Right lobe of liver (tissue), 4 donors: ENCODE data around the gene LSS.

ENCODE experiments used
- POLR2A ChIP-seq: fragments of 450-650 bp; IDR thresholded peaks from one replicate; pipeline ENCODE4 v1.6.1; 2017; ENCODE audit warnings: antibody characterized with exemption, mild to moderate bottlenecking
- TF ChIP-seq, protein P1 (sequence below), 4 donors: fragments of 200-600 bp in 3 of 4; fragments of 450-650 bp in 1 of 4; IDR thresholded peaks; one replicate each; pipeline versions ENCODE4 v1.5.1 to v1.8.0; 2016 to 2022; ENCODE audit warnings: antibody characterized with exemption in 4 of 4, mild to moderate bottlenecking in 2 of 4
- donor health status: DM: no; HTN: no; CAD: no.
- donor health status: DM: no; HTN: no; CAD: no.
- donor health status: DM: no; HTN: yes; CAD: no.

DNA sequence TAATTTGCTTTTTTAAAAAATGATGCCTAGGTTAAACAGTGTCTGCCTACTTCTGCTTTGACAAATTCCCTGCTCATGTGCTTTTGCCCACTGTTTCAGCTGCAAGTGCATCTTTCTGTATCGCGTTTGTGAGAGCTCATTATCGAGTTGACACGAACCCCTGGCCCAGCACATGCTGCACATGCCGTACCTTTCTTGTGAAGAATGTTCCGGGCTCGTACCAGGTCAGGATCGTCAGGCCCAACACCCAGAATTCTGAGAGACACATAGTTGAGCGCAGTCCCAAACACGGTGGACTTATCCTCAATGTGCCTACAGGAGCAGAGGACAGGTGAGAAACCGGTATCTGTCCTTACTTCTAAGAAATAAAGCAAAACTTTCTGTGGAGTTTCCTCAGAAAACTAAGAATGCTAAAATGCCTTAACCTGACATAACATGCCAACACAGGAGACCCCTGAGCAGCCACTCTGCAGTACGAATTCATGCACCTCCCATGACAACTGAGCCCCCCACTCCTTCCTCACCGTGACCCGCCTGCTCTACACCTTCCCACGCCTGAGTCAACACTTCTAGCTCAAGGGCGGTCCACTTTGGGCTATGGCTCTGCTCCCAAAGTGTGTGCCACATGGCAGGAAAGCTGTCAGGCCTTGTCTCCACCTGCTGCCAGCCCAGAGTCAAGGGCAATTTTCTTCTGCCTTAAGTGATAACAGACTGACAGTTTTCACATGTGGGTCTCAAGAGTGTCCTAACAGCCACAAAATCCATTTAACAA lies 6.7 kb downstream of the LSS start:
- TF ChIP-seq, protein P1, sequence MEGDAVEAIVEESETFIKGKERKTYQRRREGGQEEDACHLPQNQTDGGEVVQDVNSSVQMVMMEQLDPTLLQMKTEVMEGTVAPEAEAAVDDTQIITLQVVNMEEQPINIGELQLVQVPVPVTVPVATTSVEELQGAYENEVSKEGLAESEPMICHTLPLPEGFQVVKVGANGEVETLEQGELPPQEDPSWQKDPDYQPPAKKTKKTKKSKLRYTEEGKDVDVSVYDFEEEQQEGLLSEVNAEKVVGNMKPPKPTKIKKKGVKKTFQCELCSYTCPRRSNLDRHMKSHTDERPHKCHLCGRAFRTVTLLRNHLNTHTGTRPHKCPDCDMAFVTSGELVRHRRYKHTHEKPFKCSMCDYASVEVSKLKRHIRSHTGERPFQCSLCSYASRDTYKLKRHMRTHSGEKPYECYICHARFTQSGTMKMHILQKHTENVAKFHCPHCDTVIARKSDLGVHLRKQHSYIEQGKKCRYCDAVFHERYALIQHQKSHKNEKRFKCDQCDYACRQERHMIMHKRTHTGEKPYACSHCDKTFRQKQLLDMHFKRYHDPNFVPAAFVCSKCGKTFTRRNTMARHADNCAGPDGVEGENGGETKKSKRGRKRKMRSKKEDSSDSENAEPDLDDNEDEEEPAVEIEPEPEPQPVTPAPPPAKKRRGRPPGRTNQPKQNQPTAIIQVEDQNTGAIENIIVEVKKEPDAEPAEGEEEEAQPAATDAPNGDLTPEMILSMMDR (IDR thresholded peaks at IDR 0.05): no peak
- TF ChIP-seq POLR2A: no peak
